ENCODE measurements around the gene PDILT.

PDILT gene

DNA sequence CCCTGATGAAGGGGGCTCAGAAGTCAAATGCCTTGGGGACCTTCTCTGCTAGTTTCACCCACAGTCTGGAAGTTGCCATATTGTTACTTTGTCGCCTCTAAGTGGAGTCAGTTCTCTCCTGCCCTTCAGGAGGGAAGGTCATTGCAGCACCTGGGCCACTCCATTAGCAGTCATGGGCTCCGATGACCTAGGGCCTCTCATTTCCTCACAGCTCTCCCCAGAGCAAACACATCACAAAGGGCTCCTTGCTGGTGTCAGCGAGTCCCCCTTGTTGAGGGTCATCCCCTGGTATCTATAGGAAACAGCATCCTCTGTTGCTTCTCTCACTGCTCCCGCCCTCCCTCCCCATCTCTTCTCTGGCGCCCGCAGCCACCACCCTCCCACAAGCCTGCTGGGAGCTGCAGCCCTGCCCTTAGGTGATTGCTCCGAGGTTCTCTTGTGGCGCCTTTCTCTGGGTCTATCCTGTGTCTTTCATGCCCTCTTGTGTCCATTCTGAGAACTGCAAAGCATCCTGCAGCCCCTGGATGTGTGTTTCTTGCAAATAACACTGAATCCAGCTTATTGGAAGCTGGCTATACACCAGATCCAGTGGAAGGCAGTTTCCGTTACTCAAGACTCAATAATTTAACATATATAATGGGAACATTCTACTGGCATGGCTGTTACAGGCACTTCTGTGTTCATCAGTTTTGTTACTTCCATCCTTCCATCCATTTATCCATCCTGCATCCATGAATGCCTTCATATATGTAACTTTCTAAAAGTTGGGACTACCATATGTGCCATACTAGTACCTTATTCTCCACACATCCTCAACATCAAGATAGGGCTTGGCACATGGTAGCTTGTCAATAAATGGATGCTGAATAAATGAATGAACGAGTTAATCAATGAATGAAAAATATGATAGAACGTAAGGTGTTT, 21.2 kb downstream of the PDILT start:
- Histone ChIP-seq H3K27me3 (ENCODE audit: control insufficient read depth, insufficient read depth, low read length) (no peaks in the 10 kb centered on the region), H3K36me3 (ENCODE audit: control insufficient read depth, low read depth, low read length) (no peaks in the 10 kb centered on the region), H3K9me3 (ENCODE audit: control insufficient read depth, low read depth, low read length) (no peaks in the 10 kb centered on the region), H3K9ac (ENCODE audit: low read length) (no peak overlapping the region), H3K27ac (ENCODE audit: low read length) (no peak overlapping the region), H3K4me1 (ENCODE audit: control insufficient read depth, low read depth, low read length) (peaks cover 5% of the 10 kb centered on the region), H3K4me3 (ENCODE audit: low read length) (no peak overlapping the region)

DNA sequence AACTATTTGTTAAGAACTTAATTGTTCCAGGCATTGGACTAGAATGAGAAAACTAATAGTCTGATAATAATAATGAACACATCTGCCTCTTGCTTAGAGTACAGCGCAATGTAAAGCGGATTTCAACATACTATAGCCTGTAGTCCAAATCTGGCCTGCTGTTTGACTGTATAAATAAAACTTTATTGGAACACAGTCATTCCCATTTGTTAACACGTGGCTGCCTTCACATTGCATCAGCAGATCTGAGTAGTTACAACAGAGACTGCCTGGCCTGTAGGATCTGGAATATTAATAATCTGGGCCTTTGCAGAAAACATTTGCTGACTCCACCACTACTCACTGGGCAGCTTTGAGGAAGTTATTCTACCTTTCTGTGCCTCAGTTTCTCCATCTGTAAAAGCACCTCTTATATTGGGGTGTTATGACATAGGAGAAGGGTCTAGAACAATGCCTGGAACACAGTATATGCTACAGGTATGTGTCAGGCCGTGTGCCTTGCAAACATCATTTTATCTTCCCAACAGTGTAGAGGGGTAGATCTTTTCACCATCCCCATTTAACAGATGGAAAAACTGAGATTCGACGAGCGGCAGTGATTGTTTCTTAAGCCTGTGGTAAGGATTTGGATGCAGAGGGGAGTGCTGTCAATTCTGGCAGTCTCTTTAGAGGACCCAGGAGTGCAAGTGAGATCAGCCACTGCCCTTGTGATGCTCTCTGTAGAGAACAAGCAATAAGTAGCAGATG, 22.2 kb downstream of the PDILT start:
- H3K4me3 ChIP-seq (ENCODE audit: low read length) = no peak overlapping the region
- no peaks in the 10 kb centered on the region for H3K27me3 ChIP-seq (ENCODE audit: control insufficient read depth, insufficient read depth, low read length)
- H3K9me3 ChIP-seq (ENCODE audit: control insufficient read depth, low read depth, low read length) = no peaks in the 10 kb centered on the region
- no peaks in the 10 kb centered on the region for H3K36me3 ChIP-seq (ENCODE audit: control insufficient read depth, low read depth, low read length)
- H3K9ac ChIP-seq (ENCODE audit: low read length) = no peak overlapping the region
- H3K27ac ChIP-seq (ENCODE audit: low read length) = no peak overlapping the region
- H3K4me1 ChIP-seq (ENCODE audit: control insufficient read depth, low read depth, low read length) = peaks cover 5% of the 10 kb centered on the region

DNA sequence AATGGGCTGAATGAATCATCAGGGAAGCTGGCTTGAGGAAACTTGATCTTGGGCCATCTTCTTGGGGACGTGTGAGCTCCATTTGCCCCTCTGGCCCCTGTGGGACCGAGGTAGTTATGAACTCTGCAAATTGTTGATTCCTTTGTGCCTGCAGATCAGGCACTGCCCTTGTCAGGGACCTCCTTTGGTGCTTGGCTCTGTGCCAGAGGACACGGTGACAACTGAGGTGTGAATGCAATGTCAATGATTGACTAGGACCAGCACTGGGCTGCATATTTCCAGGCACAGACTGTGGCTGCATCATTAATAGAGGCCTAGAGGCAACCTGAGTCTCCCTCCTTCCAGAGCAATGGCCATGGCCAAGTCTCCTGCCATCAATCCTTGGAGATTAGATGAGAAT, 23.8 kb downstream of the PDILT start:
- Histone ChIP-seq H3K27ac (ENCODE audit: low read length) (no peak overlapping the region), H3K4me3 (ENCODE audit: low read length) (no peak overlapping the region), H3K9ac (ENCODE audit: low read length) (no peak overlapping the region), H3K4me1 (ENCODE audit: control insufficient read depth, low read depth, low read length) (no peaks in the 10 kb centered on the region), H3K9me3 (ENCODE audit: control insufficient read depth, low read depth, low read length) (no peaks in the 10 kb centered on the region), H3K36me3 (ENCODE audit: control insufficient read depth, low read depth, low read length) (no peaks in the 10 kb centered on the region), H3K27me3 (ENCODE audit: control insufficient read depth, insufficient read depth, low read length) (no peaks in the 10 kb centered on the region)

DNA sequence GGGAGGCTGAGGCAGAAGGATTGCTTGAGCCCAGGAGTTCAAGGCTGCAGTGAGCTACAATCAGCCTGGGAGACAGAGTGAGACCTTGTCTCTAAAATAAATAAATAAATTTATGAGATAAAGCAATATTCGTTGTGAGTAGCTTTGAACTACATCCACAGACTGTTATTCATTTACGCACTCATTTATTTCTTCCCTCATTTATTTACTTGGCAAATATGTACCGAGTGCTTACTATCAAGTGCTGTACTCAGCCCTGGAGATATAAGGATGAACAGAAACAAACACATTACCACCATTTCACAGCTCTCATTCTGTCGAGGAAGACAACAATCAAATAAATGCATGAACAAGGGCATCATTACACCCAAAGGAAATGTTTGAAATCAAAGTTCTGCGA, 27.4 kb downstream of the PDILT start:
- Histone ChIP-seq H3K4me1 (ENCODE audit: control insufficient read depth, low read depth, low read length) (no peaks in the 10 kb centered on the region), H3K9ac (ENCODE audit: low read length) (no peak overlapping the region), H3K27me3 (ENCODE audit: control insufficient read depth, insufficient read depth, low read length) (no peaks in the 10 kb centered on the region), H3K4me3 (ENCODE audit: low read length) (no peak overlapping the region), H3K36me3 (ENCODE audit: control insufficient read depth, low read depth, low read length) (no peaks in the 10 kb centered on the region), H3K27ac (ENCODE audit: low read length) (no peak overlapping the region), H3K9me3 (ENCODE audit: control insufficient read depth, low read depth, low read length) (no peaks in the 10 kb centered on the region)

DNA sequence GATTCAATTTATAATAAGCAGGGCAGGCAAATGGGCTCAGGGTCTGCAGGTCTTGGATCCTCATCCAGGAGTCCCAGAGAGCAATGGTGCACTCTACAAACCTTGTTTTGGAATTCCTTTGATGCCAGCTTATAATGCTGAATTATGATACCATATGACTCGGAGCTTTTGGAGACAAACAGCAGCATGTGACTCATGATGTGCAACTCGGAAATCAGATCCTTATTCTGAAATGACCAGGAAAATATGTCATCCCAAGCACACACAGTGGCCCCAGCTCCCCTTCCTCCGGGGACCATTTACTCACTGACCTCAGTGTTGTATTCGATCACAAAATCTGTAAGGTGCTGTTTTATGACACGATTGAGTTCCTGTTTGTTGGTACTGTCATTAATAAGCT, 31.8 kb downstream of the PDILT start:
- H3K4me3 ChIP-seq (ENCODE audit: low read length) = no peak overlapping the region
- no peaks in the 10 kb centered on the region for H3K27me3 ChIP-seq (ENCODE audit: control insufficient read depth, insufficient read depth, low read length)
- no peak overlapping the region for H3K27ac ChIP-seq (ENCODE audit: low read length)
- H3K4me1 ChIP-seq (ENCODE audit: control insufficient read depth, low read depth, low read length) = no peaks in the 10 kb centered on the region
- no peaks in the 10 kb centered on the region for H3K36me3 ChIP-seq (ENCODE audit: control insufficient read depth, low read depth, low read length)
- H3K9me3 ChIP-seq (ENCODE audit: control insufficient read depth, low read depth, low read length) = no peaks in the 10 kb centered on the region
- H3K9ac ChIP-seq (ENCODE audit: low read length) = no peak overlapping the region

DNA sequence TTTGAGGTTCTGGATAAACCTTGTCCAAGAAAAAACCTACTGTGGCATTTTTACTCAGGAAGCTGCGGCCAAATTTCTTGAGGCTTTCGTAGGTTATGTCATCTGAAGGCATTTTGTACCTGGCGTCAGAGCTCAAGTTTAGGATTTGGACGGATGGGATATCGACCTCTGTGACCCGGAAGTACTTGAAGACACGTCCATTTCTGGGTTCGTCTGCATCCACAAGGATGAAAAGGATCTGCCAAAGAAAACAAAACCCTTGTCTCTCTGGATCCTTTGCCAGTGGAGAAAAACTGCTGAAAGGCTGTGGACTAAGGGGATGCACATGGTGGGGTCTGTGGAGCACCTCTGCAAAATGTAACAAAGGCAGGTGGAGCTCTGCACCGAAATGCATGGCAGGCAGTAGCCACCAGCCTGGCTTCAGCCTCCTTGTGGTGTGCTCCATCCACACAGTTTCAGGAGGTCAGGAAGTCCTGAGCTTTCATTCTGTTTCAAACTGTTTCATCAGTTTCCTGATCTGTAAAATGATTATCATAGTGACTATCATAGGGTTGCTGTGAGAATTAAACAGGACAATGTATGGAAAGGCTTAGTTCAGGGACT, 35.0 kb downstream of the PDILT start:
- H3K4me3 ChIP-seq (ENCODE audit: low read length) = no peak overlapping the region
- H3K9me3 ChIP-seq (ENCODE audit: control insufficient read depth, low read depth, low read length) = no peaks in the 10 kb centered on the region
- H3K36me3 ChIP-seq (ENCODE audit: control insufficient read depth, low read depth, low read length) = no peaks in the 10 kb centered on the region
- H3K27ac ChIP-seq (ENCODE audit: low read length) = no peak overlapping the region
- H3K9ac ChIP-seq (ENCODE audit: low read length) = no peak overlapping the region
- no peaks in the 10 kb centered on the region for H3K4me1 ChIP-seq (ENCODE audit: control insufficient read depth, low read depth, low read length)
- no peaks in the 10 kb centered on the region for H3K27me3 ChIP-seq (ENCODE audit: control insufficient read depth, insufficient read depth, low read length)

DNA sequence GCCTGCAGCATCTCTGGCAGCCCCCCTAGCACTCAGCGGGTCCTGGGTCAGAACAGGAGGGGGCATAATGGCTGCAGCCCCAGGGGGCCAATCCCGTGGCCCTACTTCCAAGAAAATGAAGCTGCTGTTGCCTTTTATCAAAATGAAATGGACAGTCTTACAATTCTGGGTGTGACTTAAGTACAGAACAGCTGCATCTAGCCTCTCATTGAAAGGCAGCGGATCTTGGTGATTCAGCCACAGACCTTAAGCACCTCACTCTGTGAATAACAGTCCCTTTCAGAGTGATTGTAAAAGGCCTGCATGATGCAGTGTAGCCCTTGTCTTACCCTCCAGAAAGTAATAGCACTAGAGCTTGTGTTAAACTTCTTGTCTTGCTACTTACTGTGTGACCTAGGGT, 40.5 kb downstream of the PDILT start:
- Histone ChIP-seq H3K36me3 (ENCODE audit: control insufficient read depth, low read depth, low read length) (no peaks in the 10 kb centered on the region), H3K9ac (ENCODE audit: low read length) (no peak overlapping the region), H3K4me3 (ENCODE audit: low read length) (no peak overlapping the region), H3K27ac (ENCODE audit: low read length) (no peak overlapping the region), H3K4me1 (ENCODE audit: control insufficient read depth, low read depth, low read length) (no peaks in the 10 kb centered on the region), H3K9me3 (ENCODE audit: control insufficient read depth, low read depth, low read length) (no peaks in the 10 kb centered on the region), H3K27me3 (ENCODE audit: control insufficient read depth, insufficient read depth, low read length) (no peaks in the 10 kb centered on the region)

DNA sequence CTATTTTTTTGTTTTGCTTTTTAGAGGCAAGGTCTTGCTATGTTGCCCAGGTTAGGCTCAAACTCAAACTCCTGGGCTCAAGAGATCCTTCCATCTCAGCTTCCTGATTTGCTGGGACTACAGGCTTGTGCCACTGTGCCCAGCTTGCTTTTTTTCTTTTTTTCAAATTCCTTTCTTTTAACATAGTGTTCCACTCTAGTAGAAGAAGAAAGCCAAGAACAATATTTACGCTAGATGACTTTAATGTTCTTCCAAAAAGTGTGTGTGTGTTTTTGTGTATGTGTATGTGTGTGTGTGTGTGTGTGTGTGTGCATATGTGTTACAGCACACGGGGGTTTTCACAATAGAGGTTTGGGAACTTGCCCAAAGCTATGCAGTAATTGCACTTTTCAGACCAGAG, 41.3 kb downstream of the PDILT start:
- no peak overlapping the region for H3K27ac ChIP-seq (ENCODE audit: low read length)
- no peak overlapping the region for H3K4me3 ChIP-seq (ENCODE audit: low read length)
- no peaks in the 10 kb centered on the region for H3K9me3 ChIP-seq (ENCODE audit: control insufficient read depth, low read depth, low read length)
- H3K9ac ChIP-seq (ENCODE audit: low read length) = no peak overlapping the region
- H3K36me3 ChIP-seq (ENCODE audit: control insufficient read depth, low read depth, low read length) = no peaks in the 10 kb centered on the region
- H3K4me1 ChIP-seq (ENCODE audit: control insufficient read depth, low read depth, low read length) = no peaks in the 10 kb centered on the region
- no peaks in the 10 kb centered on the region for H3K27me3 ChIP-seq (ENCODE audit: control insufficient read depth, insufficient read depth, low read length)

DNA sequence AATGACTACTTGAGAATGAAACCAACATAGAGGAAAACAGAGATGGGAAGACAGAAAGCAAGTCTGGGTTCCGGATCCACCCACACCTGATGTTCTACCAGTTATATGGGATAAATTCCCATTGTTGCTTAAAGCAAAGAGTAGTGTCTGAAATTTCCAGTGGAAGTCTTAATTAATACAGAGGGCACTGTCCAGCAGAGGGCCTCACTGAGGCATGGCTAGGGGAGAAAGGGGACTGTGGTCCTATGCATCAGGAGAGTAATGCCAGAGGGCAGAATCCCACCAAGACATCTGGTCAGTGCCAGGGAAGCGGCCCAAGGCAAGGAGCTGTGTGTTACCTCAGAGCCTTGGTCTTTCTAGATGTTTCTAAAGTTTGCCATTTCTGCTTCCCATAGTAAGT, 44.5 kb downstream of the PDILT start:
- H3K4me1 ChIP-seq (ENCODE audit: control insufficient read depth, low read depth, low read length) = no peaks in the 10 kb centered on the region
- H3K27me3 ChIP-seq (ENCODE audit: control insufficient read depth, insufficient read depth, low read length) = no peaks in the 10 kb centered on the region

DNA sequence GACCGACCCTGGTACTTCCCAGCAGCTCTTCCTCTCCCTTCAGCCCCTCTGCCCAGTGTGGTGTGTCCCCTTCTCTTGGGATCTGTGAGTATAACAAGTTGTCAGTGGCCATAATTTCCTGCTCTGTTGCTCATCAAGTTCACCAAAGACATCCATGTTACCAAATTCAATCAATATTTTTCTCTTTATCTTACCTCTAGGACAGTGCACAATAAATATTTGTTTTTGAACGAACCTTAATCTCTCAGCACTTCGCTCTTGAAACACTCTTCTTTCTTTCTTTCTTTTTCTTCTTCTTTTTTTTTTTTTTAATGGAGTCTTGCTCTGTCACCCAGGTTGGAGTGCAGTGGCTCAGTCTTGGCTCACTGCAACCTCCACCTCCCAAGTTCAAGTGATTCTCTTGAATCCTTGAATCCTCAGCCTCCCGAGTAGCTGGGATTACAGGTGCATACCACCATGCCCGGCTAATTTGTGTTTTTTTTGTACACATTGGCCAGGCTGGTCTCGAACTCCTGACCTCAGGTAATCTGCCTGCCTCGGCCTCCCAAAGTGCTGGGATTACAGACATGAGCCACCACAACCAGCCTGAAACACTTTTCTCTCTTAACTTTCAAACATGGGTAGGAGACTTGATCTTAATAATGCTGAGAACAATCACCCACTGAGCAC, 49.3 kb downstream of the PDILT start:
- Histone ChIP-seq H3K9me3 (ENCODE audit: control insufficient read depth, low read depth, low read length) (no peaks in the 10 kb centered on the region), H3K4me3 (ENCODE audit: low read length) (no peak overlapping the region), H3K27ac (ENCODE audit: low read length) (no peak overlapping the region), H3K4me1 (ENCODE audit: control insufficient read depth, low read depth, low read length) (no peaks in the 10 kb centered on the region), H3K27me3 (ENCODE audit: control insufficient read depth, insufficient read depth, low read length) (no peaks in the 10 kb centered on the region), H3K36me3 (ENCODE audit: control insufficient read depth, low read depth, low read length) (no peaks in the 10 kb centered on the region), H3K9ac (ENCODE audit: low read length) (no peak overlapping the region)

More for the DNA sequence above, 44.5 kb downstream of the PDILT start:
- H3K9me3 ChIP-seq (ENCODE audit: control insufficient read depth, low read depth, low read length) = no peaks in the 10 kb centered on the region
- H3K36me3 ChIP-seq (ENCODE audit: control insufficient read depth, low read depth, low read length) = no peaks in the 10 kb centered on the region
- no peak overlapping the region for H3K4me3 ChIP-seq (ENCODE audit: low read length)
- H3K9ac ChIP-seq (ENCODE audit: low read length) = no peak overlapping the region
- H3K27ac ChIP-seq (ENCODE audit: low read length) = no peak overlapping the region

DNA sequence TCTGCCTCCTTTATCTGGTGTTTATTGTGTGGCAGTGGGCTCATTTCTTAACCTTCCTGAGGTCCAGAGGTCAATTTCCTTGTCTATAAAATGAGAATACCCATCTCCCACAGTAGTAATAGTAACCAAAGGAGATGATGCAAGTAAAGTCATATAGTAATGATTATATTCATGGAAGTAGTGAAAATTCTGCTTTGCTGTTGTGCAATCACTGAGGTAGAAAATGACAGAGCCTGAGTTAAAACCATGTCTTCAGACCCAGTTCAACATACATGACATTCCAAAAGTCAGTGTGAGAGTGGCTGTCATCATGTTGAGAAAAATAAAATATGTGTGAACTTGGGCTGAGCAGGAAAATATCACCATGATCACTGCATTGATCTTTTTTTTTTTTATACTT, 51.2 kb downstream of the PDILT start:
- Histone ChIP-seq H3K27ac (ENCODE audit: low read length) (no peak overlapping the region), H3K36me3 (ENCODE audit: control insufficient read depth, low read depth, low read length) (no peaks in the 10 kb centered on the region), H3K9me3 (ENCODE audit: control insufficient read depth, low read depth, low read length) (no peaks in the 10 kb centered on the region), H3K4me1 (ENCODE audit: control insufficient read depth, low read depth, low read length) (no peaks in the 10 kb centered on the region), H3K9ac (ENCODE audit: low read length) (no peak overlapping the region), H3K27me3 (ENCODE audit: control insufficient read depth, insufficient read depth, low read length) (no peaks in the 10 kb centered on the region), H3K4me3 (ENCODE audit: low read length) (no peak overlapping the region)

Data from iPS-18a (cell line).